Smooth muscle cell of the brain vasculature (primary cell): ENCODE measurements around the gene AIF1.

Experiments used
- DNase-seq: peaks from one replicate; pipeline ENCODE4 v3.0.0-alpha.2; 2012; ENCODE audit warnings: low read depth, low spot score

The AIF1 gene

DNA sequence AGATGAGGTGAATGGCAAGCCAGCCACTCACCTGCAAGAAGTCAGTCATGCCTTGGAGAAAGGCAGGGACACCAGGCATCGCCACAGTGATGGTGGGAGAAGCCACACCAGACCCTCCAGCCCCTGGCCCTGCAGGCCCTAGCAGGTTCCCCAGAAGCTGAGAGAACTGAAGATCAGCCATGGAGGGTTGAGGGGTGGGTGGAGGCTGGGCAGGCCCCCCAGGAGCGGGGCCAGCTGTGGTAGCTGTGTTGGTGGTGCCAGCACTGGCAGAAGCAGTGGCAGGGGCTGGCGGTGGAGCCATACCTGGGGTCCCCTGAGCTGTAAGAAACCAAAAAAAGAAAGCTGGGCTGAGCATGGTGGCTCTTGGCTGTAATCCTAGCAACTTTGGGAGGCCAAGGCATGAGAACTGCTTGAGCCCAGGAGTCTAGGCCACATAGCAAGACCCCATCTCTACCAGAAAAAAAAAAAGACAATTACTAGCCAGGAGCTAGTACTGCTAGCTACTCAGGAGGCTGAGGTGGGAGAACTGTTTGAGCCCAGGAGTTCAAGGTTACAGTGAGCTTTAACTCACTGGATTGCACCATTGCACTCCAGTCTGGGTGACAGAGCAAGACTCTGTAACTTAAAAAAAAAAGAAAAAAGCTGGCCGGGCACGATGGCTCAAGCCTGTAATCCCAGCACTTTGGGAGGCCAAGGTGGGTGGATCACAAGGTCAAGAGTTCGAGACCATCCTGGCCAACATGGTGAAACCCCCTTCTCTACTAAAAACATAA, 27.9 kb downstream of the AIF1 start:
- DNase-seq: no peak

DNA sequence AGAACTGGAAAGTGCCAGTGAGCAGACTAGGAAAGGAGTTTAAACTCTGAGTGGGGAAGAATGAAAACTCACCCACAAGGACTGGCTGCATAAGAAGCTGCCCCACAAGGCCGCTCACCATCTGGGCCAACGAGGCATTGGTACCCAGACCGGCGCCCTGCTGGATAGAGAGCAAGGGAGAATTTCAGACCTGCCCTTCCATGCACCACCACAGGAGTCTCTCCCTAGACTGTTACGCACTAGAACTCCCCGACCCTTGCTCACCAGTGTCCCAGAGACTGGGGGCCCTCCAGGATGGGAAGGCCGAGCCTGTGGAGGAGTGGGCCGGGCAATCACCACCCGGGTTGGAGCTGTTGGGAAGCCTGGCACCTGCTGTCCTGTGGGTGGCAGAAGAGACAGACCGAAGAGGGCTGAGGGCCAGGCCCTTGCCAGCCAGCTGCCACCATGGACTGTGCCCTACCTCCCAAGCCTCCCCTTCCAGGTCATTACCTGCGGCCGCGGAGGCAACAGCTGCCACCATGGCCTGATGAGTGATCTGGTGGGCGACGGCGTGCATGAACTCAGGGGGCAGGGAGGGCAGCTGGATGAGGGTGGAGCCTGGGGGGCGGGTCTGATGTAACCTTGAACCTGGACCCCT, 28.9 kb downstream of the AIF1 start:
- DNase-seq: no peak

DNA sequence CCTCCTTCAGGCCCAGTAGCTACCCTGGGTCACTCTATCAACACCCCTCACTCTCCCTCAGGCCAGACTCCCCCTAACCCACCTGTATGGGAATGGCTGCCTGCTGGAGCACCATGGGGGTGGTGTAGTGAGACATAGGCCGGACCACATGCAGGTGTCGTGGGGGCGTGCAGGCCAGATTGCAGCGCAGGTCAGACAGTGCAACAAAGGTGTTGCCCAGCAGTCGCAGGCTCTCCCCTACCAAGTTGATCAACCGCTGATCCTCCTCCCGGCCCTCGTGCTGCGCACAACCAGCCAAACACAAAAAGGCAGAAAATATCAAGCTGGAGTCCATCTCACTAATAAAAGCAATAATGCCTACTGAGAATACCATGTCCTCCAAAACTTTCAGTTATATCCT, 30.3 kb downstream of the AIF1 start:
- no peak for DNase-seq

DNA sequence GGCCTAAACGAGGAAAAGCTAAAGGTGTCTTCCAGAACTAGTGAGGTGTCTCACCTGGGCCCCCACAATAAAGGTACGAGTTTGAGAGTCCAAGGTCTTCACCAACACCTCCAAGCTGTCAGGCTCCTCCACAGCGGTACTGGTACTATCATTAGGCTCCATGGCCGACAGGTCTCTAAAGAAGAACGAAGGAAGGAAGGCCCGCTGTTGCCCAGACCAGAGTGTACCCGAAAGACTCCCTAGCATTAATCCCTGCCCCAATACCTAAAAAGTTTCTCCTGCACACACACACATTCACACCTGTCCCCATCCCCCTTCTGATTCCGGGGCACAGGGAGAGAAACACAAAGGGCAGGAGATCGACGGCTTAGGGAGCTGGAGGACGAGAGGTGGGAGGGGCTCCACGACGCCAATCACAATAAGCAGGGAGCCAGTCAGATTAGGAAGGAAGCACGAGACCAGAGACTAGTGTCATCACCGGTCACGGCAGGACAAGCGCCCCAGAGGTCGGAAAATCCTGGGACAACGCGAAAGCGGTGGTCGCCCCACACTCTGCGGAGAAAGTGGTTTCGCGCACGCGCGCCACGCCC, 36.7 kb downstream of the AIF1 start:
- no peak for DNase-seq

DNA sequence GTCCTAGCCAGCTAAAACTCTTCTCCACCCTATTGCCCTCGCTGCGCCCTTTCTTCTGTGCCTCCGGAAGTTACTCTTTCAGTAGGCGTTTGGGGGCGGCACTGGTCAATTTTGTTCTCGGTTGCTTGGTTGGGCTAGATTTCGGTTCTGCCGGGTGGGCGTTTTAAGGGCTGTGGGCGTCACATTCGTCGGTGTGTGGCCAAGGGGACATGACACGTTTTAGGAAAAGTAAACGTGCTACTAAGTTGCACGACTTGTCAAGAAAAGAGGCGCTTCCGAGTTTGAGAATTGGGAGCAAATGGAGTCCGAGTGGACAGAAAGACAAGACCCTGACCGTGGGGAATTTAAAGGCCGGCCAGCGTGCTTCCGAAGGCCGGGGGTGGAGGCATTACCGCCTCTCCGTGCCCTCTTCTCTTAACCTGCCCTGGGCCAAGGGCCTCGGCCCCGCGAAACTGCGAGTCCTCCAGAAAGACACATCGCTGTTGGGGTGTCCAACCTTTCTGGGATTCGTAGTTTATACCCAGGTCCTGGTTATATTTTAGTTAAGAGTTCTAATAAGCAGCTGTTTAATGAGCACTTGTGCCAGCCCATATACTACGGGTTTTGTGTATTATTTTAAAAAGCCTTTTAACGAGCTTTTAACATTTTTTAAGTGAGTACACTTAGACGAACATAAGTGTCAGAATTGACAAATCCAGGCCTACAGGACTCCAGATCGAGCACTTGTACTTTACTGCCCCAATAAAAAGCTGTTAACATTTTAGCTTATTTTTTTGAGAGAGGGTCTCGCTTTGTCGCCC, 38.1 kb downstream of the AIF1 start:
- no peak for DNase-seq

DNA sequence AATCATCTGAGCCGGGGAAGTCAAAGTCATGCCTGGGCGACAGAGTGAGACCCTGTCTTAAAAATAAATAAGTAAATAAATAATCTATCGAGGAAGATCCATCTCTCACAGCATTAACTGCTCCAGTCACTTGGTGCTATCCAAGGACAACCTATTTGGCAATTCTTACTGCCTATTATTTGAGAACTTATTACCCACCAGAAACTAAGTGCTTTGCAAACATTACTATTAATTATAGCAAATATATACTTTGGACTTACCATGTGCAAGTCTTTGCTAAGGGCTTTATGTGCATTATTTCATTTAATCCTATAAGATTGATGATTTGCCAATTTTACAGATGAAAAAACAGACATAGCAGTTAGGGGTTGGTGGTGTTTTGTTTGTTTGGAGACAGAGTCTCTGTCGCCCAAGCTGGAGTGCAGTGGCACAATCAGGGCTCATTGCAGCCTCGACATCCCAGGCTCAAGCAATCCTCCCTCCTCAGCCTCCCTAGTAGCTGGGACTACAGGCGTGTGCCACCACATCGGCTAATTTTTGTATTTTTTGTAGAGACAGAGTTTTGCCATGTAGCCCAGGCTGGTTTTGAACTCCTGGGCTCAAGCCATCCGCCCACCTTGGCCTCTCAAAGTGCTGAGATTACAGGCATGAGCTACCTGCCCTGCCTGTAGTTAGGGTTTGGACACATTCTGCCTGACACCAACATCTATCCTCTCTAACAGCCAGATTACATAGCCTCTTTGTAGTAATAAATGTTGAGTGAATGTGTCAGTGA, 39.7 kb downstream of the AIF1 start:
- no peak for DNase-seq

DNA sequence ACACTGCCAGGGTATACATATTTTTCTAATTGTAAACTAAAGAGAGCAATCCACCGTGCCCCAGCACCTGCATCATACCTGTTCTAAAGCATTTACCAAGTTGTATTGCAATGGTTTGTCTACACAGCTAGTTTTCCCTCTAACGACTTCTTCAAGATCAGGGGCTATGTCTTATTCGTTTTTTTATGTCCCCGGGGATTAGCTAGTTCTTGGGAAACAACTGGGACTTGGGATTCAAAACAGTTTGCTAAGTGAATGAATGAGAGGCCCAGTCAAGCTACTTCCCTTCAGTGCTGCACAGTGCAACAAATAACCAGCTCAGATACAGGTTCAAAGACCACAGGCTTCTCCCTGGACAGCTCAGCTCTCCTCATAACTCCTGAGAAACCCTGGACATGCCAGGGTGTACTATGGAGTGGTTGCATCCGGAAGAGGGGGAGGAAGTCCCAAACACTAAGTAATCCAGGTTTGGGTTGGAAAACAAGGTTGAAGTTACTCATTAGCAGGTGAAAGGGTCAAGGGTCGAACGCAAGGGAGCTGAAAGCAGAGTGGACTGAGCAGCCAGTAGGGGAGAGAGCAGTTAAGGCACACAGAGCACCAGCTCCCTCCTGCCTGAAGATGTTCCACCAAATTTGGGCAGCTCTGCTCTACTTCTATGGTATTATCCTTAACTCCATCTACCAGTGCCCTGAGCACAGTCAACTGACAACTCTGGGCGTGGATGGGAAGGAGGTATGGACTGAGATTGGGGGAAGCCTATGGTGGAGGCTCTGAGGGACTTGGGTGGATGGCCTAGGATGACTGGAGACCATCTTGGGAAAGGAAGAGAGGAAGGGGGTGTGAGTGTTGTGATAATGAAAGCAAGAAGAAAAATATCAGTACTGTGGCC, 40.6 kb downstream of the AIF1 start, which contains the start of gene APOM:
TSS of gene APOM (plus strand) at position 546 of the 889 bp plus-strand sequence. CDS start at position 619, 73 bp downstream.
- no peak for DNase-seq

DNA sequence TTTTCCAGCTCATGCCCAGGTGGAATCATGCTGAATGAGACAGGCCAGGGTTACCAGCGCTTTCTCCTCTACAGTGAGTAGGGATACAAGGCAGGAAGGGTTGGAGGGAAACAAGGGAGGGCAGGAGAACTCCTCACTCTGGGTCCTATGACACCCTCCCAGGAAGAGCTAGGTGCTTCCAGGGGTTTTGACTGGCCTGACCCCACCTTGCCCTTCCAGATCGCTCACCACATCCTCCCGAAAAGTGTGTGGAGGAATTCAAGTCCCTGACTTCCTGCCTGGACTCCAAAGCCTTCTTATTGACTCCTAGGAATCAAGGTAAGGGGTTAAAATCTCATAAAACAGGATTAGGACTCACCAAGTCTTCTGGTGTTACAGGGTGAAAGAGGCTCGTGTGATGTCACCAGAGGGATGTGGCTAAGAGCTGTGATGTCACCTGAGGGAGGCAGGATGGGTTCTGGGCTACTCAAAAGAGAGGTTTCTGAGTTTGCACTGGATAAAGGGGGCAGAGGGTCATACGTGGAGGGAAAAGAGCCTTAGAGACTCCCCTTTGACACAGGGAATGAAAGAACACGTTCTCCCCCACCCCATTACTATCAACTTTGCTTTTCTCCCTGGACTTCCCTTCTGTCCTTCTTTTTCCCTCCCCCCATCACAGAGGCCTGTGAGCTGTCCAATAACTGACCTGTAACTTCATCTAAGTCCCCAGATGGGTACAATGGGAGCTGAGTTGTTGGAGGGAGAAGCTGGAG, 42.5 kb downstream of the AIF1 start:
- DNase-seq: no peak

DNA sequence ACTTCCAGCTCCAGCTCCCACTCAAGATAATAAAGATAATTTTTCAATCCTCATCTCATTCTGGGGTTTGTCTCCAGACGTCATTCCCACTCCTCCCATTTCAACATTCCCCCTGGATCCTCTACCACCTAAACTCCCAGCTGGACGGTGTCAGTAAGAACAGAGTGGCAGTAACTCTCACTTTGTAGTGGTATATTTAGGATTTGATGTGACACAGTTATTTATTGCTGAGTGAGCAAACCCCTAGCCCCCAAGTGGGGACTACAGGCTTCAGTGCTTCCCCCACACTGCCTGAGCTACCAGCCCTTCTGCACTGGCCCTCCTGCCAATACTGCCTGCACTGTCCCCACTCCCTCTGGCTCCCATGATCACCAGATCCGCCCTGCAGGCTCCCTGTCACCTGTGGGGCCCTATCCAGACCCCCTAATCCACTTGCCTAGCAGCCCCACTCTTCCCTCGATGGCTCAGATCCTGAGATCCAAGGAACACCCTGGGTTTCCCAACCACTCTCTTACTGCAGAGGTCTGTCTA, 43.2 kb downstream of the AIF1 start:
- no peak for DNase-seq

DNA sequence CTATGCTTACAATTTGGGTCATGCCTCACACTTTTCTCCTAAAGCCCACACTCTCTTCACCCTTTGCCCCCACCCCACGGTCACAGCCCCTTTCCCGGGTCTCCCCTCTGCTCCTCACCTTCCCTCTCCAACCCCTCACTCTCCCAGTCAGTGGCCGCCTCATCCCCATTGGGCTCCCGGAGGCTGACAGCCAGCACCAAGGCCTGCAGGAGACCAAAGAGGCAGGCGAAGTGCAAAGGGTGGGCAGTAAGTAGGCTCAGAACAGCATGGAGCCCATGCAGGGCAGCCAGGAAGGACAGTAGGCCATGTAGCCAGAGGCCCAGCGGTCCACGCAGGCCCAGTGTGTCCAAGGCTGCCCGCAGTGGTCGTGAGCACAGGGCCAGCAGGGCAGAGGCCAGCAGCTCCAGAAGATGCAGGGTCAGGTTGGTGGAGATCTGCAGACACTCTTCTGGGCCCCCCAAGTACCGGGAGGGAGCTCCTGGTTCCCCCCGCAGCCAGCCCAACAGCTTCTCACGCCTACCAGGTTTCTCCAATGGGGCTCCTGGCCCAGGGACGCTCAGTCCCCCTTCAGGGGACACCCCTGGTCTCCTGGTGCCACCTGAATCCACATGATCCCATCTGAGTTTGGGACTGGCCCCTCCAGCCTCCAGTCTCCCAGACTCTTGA, 44.1 kb downstream of the AIF1 start:
- no peak for DNase-seq

DNA sequence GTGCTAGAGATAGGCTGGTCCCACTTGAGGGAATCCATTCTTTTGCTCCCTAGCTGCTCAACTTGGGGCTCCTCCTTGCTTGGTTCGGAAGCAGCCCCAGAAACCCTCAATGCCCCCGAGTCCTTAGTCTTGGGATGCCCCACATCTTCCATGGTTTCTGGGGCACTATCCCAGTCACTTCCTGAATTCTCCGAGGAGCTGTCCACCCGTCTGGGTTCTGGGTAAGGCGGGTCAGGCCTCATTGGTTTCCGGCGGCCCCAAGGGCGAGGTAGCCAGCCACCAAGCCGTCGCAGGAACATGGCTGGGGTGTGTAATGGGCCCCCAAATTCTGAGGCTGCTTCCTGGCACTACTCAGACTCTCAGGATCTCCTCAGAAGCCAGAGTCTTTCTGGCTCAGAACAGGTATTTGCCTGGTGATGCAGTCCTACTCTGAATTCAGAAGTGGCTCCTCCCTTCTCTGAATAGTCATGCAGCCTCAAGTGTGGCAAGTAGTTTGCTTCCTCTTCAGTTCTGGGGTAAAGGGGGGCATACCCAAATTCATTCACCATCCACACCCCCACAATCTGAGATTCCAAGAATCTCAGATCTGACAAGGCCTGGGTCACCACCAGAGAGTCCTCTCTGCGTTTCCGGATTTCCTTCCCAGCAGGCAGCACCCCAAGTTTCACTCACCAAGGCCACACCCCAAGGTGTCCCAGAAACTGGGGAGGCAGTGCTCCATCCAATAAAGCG, 44.8 kb downstream of the AIF1 start:
- no peak for DNase-seq

DNA sequence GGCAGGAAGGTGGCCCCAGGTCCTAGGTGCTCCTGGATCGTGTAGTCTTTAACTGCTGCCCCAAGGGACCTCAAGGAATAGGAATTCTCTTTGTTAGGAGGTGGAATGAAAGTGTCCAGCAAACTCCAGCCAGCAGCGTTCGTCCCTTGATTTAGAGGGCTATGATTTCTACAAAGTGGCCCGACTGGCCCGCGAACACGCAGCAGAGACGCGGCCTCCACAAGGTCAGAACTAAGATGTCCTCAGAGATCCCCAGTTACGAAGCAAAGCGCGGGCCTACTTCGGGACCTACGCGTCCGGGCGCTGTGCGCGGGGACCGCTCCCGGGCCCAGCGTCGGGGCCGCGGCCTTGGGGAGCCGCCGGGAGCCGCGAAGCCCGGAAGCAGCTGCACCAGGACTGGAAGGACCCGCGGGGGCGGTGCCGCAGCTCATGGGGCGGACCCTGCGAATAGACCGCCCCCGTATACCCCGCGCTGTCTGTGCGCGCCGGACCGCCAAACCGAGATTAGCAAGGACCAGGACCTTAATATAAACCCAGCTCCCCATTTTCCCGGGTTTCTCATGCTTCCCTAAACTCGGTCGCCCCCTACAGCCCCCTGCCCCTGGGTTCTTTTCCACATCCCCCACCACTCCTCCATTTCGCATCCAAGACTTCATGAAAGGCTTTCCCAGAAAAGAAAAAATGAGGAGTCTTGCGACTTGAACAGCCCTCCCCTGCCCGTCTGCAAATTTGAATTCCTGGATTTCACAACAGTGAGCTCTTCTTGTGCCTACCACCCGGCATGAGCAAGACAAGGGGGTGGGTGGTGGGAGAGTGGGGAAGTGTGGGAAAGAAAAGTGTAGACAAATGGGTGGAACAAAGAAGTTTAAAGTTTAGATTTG, 45.6 kb downstream of the AIF1 start, which contains the start of gene C6orf47:
TSS of gene C6orf47 (minus strand) at position 398 of the 881 bp plus-strand sequence. CDS start 831 bp downstream, outside the sequence.
- peak; percentile 51 for DNase-seq

DNA sequence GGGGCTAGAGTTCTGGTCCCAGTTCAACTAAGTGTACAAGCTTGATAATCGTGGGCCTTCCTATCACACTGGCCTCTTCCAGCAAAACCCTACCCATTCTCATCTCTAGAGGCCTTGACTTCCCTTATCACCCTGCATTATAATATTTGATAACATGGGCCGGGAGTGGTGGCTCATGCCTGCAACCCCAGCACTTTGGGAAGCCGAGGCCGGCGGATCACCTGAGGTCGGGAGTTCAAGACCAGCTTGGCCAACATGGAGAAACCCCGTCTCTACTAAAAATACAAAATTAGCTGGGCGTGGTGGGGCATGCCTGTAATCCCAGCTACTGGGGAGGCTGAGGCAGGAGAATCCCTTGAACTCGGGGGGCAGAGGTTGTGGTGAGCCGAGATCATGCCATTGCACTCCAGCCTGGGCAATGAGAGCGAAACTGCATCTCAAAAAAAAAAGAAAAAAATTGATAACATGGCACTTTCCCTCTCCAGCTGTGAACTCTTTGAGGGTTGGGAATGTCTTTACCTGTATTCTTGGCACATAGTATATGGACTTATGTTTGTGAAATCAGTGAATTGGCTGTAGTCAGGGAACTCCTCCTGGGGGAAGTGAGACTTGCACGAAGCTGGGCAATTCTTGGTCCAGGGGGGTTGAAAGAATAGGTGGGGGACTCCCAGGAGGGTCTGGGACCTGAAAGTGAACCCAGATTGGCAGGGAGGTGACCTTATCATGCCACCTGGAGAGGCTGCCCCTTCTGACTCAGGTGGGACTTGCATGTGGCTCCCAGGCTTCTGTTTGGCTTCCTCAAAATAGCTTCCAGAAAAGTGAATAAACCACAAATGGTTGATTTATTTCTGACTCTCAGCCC, 46.5 kb downstream of the AIF1 start:
- DNase-seq: no peak

DNA sequence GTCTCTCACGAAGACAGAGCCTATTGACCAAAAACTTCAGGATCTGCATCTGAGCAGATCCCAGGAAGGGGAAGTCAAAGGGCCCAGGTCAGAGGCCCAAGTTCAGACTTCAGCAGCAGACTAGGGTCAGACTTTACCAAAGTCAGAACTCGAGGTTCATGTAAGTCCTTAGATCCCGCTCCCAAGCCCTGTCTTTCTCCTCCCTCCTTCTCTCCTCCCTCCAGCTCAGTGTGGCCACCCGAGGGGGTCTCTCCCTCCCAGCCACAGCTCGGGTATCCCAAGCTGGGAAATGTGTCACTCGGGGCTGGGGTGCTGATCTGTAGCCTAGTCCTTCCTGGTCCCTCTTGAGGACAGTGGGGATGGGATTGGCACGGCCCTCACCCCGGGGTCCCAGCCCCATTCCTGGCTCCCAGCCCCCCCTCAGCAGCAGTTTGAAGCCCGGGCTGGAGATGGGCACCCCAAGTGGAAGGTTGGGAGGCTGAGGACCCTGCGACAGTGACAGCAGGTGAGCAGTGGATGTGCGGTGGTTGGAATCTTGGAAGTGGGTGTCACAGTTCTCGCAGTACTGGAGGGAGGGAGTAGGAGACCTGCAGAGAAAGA, 47.2 kb downstream of the AIF1 start:
- no peak for DNase-seq

DNA sequence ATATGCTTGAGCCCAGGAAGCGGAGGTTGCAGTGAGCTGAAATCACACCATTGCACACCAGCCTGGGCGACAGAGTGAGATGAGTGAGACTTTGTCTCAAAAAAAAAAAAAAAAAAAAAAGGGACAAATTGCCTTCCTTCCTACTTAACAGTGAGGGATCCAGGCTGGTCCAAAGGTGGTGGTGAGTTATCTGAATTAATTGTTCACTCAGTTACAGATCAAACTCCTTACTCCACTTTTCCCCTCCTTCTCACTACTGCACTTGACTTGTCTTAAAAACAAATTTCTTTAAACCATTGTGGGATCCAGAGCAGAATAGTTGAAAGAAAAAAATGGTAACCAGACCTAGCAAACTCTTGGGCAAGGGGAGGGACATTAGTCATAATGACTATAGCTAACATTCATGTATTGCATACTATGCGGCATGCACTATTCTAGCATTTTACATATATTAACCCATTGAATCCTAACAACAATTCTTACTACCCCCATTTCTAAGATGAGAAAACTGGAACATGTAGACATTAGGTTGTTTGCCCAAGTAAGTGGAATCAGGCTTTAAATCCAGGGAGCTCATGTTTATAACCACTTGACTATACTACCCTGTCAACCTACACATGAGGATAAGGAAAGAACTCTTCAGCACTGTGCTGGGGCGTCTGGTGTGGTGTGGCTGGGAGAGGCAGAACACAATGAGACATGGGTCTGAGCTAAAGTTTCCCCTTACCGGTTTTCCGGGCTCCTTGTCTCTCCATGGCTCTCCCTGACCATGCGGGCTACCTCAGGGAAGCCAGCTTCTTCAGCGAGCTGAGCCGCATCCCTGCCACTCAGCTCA, 48.3 kb downstream of the AIF1 start:
- no peak for DNase-seq
